CD4-positive, alpha-beta T cell (primary cell): ENCODE measurements around the gene TLE6. TPM values are rescaled to one million over a fixed set of nuclear protein-coding genes. Genes with fewer than 3 reads are reported as not detected.

Source experiments
- ATAC-seq: fragments of 200-7000 bp; cut with Tn5 transposase; one replicate; pipeline ENCODE4 v1.10.0; 2022; ENCODE audit warnings: mild to moderate bottlenecking; ENCODE audit not compliant: poor library complexity
- CTCF ChIA-PET: fragments of 350-600 bp; sonication (Branson Sonifier 250); formaldehyde crosslinking; loops from one replicate; lab custom pipeline; 2021; ENCODE audit warnings: antibody characterized with exemption, inconsistent platforms; lab: Charles Lee
- POLR2A ChIA-PET: fragments of 350-600 bp; sonication (Branson Sonifier 250); formaldehyde crosslinking; loops from one replicate; lab custom pipeline; 2021; ENCODE audit warnings: antibody characterized with exemption, inconsistent platforms; lab: Charles Lee
- DNase-seq, 14 experiments: peaks; one replicate each; pipeline ENCODE4 v3.0.0-alpha.2; 2013 to 2020; ENCODE audit warnings: mixed read lengths in 2 of 14
- H3K27ac ChIP-seq, 2 donors: one replicate each; pipeline versions ENCODE4 v1.5.1 to v1.7.0; 2013; ENCODE audit warnings: low read length in 2 of 2, low read depth in 1 of 2, mild to moderate bottlenecking in 1 of 2
- H3K27me3 ChIP-seq, 2 experiments: 1 replicate in 1 of 2; 2 replicates in 1 of 2; pipeline versions ENCODE4 v1.6.1 to v1.7.0; 2013; ENCODE audit warnings: low read length in 2 of 2, control low read depth in 1 of 2, mild to moderate bottlenecking in 1 of 2, moderate library complexity in 1 of 2; ENCODE audit not compliant: insufficient read depth in 2 of 2, control insufficient read depth in 1 of 2
- H3K36me3 ChIP-seq: one replicate; pipeline ENCODE4 v1.6.1; 2013; ENCODE audit warnings: low read length, control low read depth; ENCODE audit not compliant: insufficient read depth
- H3K4me1 ChIP-seq: one replicate; pipeline ENCODE4 v1.6.1; 2013; ENCODE audit warnings: low read length, control low read depth; ENCODE audit not compliant: insufficient read depth
- H3K4me3 ChIP-seq: one replicate; pipeline ENCODE4 v1.5.1; 2013; ENCODE audit warnings: mild to moderate bottlenecking, low read length, moderate library complexity
- H3K9me3 ChIP-seq, 2 experiments: 1 replicate in 1 of 2; 2 replicates in 1 of 2; pipeline versions ENCODE4 v1.6.1 to v1.7.0; 2013; ENCODE audit warnings: low read length in 2 of 2, mild to moderate bottlenecking in 2 of 2, control low read depth in 1 of 2, moderate library complexity in 1 of 2; ENCODE audit not compliant: control insufficient read depth in 1 of 2, insufficient read depth in 1 of 2
- H3K27ac Mint-ChIP-seq: one replicate; pipeline ENCODE4 v1.8.0; 2020; ENCODE audit warnings: mixed read lengths
- H3K27me3 Mint-ChIP-seq: one replicate; pipeline ENCODE4 v1.8.0; 2021; ENCODE audit warnings: mixed read lengths
- H3K36me3 Mint-ChIP-seq: one replicate; pipeline ENCODE4 v1.8.0; 2021; ENCODE audit warnings: low read depth, mixed read lengths
- H3K4me1 Mint-ChIP-seq: one replicate; pipeline ENCODE4 v1.8.0; 2021; ENCODE audit warnings: low read depth, mixed read lengths
- H3K4me3 Mint-ChIP-seq: one replicate; pipeline ENCODE4 v1.8.0; 2020; ENCODE audit warnings: mild to moderate bottlenecking, mixed read lengths
- H3K9me3 Mint-ChIP-seq: one replicate; pipeline ENCODE4 v1.8.0; 2020; ENCODE audit warnings: mixed read lengths
- intact Hi-C, 2 experiments: fragments of 100-400 bp; cut with DNase I in 1 of 2; cut with micrococcal nuclease in 1 of 2; formaldehyde crosslinking; loops; one replicate each; pipeline versions ENCODE4 v1.15.1 to v1.9.0; 2023 to 2025; cut with DNase I, micrococcal nuclease
- total RNA-seq, 174 experiments: library from RNA in 2 of 174; stranded (reverse) in 2 of 174; gene quantifications; one replicate each; pipeline ENCODE4 v1.2.3 and lab custom pipeline; 2021 to 2026
- TF ChIP-seq, protein P1 (sequence below): fragments of 200-600 bp; IDR thresholded peaks from one replicate; pipeline ENCODE4 v1.8.0; 2022; ENCODE audit warnings: antibody characterized with exemption, mild to moderate bottlenecking

TLE6 gene
- total RNA-seq, 2 experiments from 2014 or later = not detected

DNA sequence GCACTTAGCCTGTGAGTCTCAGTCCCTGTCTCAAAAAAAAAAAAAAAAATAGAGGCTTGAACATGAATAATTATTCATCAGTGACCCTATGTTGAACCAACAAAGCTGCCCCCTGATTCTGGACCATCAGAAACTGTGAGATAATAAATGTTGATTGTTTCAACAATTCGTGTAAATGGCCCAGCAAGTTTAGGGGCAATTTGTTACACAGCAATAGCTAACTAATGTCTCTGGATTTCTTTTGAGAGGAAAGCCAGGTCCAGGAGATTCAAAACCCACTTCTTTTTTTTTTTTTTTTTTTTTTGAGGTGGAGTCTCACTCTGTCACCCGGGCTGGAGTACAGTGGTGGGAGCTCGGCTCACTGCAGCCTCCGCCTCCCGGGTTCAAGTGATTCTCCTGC is 12.5 kb upstream of the TLE6 start:
- Histone ChIP-seq H3K4me1 (peaks cover 2% of the 10 kb centered on the region), H3K27me3 (no peaks in the 10 kb centered on the region), H3K4me3 (no peak overlapping the region), H3K36me3 (no peaks in the 10 kb centered on the region), H3K9me3 (peaks cover 0 to 4% of the 10 kb centered on the region in 2 experiments), H3K27ac (no peak overlapping the region)
- Mint-ChIP-seq H3K4me3 (no peak overlapping the region), H3K4me1 (peaks cover 7% of the 10 kb centered on the region), H3K36me3 (no peaks in the 10 kb centered on the region), H3K27me3 (peaks cover 4% of the 10 kb centered on the region), H3K9me3 (no peaks in the 10 kb centered on the region), H3K27ac (no peak overlapping the region)
- ATAC-seq (no peak), DNase-seq (no peak)
- ChIA-PET CTCF (interaction anchor here (0.7 to 1.6 kb wide), 4 partner anchors 15 to 144 kb away, joined by 4 to 9 read pairs (median 5); no protein-coding TSS in a partner anchor), POLR2A (no interaction called here)
- TF ChIP-seq, protein P1, sequence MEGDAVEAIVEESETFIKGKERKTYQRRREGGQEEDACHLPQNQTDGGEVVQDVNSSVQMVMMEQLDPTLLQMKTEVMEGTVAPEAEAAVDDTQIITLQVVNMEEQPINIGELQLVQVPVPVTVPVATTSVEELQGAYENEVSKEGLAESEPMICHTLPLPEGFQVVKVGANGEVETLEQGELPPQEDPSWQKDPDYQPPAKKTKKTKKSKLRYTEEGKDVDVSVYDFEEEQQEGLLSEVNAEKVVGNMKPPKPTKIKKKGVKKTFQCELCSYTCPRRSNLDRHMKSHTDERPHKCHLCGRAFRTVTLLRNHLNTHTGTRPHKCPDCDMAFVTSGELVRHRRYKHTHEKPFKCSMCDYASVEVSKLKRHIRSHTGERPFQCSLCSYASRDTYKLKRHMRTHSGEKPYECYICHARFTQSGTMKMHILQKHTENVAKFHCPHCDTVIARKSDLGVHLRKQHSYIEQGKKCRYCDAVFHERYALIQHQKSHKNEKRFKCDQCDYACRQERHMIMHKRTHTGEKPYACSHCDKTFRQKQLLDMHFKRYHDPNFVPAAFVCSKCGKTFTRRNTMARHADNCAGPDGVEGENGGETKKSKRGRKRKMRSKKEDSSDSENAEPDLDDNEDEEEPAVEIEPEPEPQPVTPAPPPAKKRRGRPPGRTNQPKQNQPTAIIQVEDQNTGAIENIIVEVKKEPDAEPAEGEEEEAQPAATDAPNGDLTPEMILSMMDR = no peak
- intact Hi-C loops = loop anchor here in 1 of 2 experiments (5.0 kb wide), 1 partner anchor 97 kb away; the partner anchor contains the start of gene TLE5

DNA sequence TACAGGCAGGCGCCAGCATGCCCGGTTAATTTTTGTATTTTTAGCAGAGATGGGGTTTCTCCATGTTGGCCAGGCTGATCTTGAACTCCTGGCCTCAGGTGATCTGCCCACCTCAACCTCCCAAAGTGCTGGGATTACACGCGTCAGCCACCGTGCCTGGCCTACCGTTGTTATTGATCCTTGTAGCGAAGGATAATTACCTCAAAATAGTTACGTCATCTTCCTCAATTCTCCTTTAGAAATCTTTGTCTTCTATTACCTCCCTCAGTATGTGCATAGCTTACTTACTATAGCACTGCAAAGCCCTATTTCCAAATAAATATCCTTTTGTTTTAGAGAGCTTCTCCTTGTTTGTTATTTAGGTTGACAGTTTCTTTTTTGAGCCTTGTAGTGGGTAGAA is 9.4 kb upstream of the TLE6 start:
- Histone ChIP-seq H3K9me3 (peaks cover 0 to 4% of the 10 kb centered on the region in 2 experiments), H3K27ac (no peak overlapping the region), H3K4me3 (no peak overlapping the region), H3K27me3 (no peaks in the 10 kb centered on the region), H3K36me3 (no peaks in the 10 kb centered on the region), H3K4me1 (no peaks in the 10 kb centered on the region)
- Mint-ChIP-seq H3K27me3 (no peaks in the 10 kb centered on the region), H3K4me1 (no peaks in the 10 kb centered on the region), H3K27ac (no peak overlapping the region), H3K9me3 (no peaks in the 10 kb centered on the region), H3K4me3 (no peak overlapping the region), H3K36me3 (no peaks in the 10 kb centered on the region)
- DNase-seq = no peak
- TF ChIP-seq, protein P1 = no peak
- ChIA-PET POLR2A (no interaction called here), CTCF (no interaction called here)
- intact Hi-C loops = no loop called here
- ATAC-seq = no peak

DNA sequence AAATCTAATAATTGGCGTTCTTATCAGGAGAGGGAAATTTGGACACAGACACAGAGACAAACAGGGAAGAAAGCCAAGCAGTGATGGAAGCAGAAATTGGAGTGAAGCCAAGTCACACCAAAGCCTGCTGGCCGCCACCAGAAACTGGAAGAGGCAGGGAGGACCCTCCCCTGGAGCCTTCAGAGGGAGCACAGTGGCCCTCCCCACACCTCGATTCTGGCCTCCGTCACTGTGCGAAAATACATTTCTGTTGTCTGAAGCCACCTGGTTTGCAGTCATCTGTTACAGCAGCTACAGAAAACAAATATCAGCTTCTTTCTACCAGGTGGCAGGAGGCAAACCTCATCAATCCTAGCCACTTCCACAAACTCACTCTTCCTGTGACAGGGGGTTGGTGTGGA is 8.3 kb upstream of the TLE6 start:
- POLR2A ChIA-PET = no interaction called here
- no peak overlapping the region for H3K4me3 ChIP-seq
- Mint-ChIP-seq H3K4me1 (no peaks in the 10 kb centered on the region), H3K27ac (no peak overlapping the region), H3K4me3 (no peak overlapping the region), H3K36me3 (no peaks in the 10 kb centered on the region), H3K9me3 (no peaks in the 10 kb centered on the region), H3K27me3 (no peaks in the 10 kb centered on the region)
- H3K9me3 ChIP-seq = peaks cover 0 to 4% of the 10 kb centered on the region in 2 experiments
- CTCF ChIA-PET = interaction anchor here (0.6 kb wide), 1 partner anchor 197 kb away, joined by 3 read pairs; no protein-coding TSS in a partner anchor
- no peak overlapping the region for H3K27ac ChIP-seq
- DNase-seq = no peak
- TF ChIP-seq, protein P1 = no peak
- intact Hi-C loops = no loop called here
- H3K36me3 ChIP-seq = no peaks in the 10 kb centered on the region
- H3K27me3 ChIP-seq = peaks cover 0 to under 1% of the 10 kb centered on the region in 2 experiments
- ATAC-seq = no peak
- peaks cover under 1% of the 10 kb centered on the region for H3K4me1 ChIP-seq
